SU-DHL-6 (cell line): Measurements from ENCODE around the gene PIEZO1.

Experiments
- H2AFZ ChIP-seq: fragments of 200-600 bp; sonication (generic); 2 replicates; pipeline ENCODE4 v1.6.1; 2014; ENCODE audit warnings: low read depth, mild to moderate bottlenecking, moderate library complexity, mixed read lengths, antibody characterized with exemption, low read length; ENCODE audit not compliant: severe bottlenecking
- H3F3A ChIP-seq: fragments of 200-600 bp; shearing (Covaris generic); 2 replicates; pipeline ENCODE4 v1.6.0; 2016; ENCODE audit warnings: antibody characterized with exemption, mild to moderate bottlenecking; ENCODE audit not compliant: insufficient read depth
- H3K27ac ChIP-seq: fragments of 200-600 bp; sonication (generic); 2 replicates; pipeline ENCODE4 v1.5.1; 2016; ENCODE audit warnings: low read depth, mild to moderate bottlenecking, low read length, moderate library complexity, mixed read lengths
- H3K27me3 ChIP-seq: fragments of 200-600 bp; sonication (generic), shearing (Covaris generic); 2 replicates; pipeline ENCODE4 v1.6.0; 2014; ENCODE audit warnings: mild to moderate bottlenecking, low read length
- H3K36me3 ChIP-seq: fragments of 200-600 bp; sonication (generic); 2 replicates; pipeline ENCODE4 v1.6.1; 2014; ENCODE audit warnings: mild to moderate bottlenecking, low read length, mixed read lengths
- H3K4me2 ChIP-seq: fragments of 300-600, 200-600 bp; shearing (Covaris generic), sonication (generic); 2 replicates; pipeline ENCODE4 v1.6.0; 2014; ENCODE audit warnings: low read length, low read depth, mild to moderate bottlenecking; ENCODE audit not compliant: poor library complexity, severe bottlenecking
- H3K4me3 ChIP-seq: fragments of 200-600 bp; sonication (generic); 2 replicates; pipeline ENCODE4 v1.5.1; 2014; ENCODE audit warnings: antibody characterized with exemption, low read length, mild to moderate bottlenecking, mixed read lengths; ENCODE audit not compliant: insufficient read depth, poor library complexity, severe bottlenecking
- H3K79me2 ChIP-seq: fragments of 200-600 bp; sonication (generic); 2 replicates; pipeline ENCODE4 v1.6.1; 2014; ENCODE audit warnings: mild to moderate bottlenecking, low read length, moderate library complexity; ENCODE audit not compliant: insufficient read depth
- H3K9ac ChIP-seq: fragments of 200-600 bp; sonication (generic); 2 replicates; pipeline ENCODE4 v1.7.0; 2014; ENCODE audit warnings: mild to moderate bottlenecking, low read length
- H3K9me2 ChIP-seq: fragments of 200-600 bp; sonication (generic); replicated peaks from 2 replicates; pipeline ENCODE4 v1.6.1; 2014; ENCODE audit warnings: low read length; ENCODE audit not compliant: insufficient read depth
- H3K9me3 ChIP-seq: fragments of 200-600 bp; sonication (generic); 2 replicates; pipeline ENCODE4 v1.6.1; 2014; ENCODE audit warnings: low read length, mixed read lengths; ENCODE audit not compliant: insufficient read depth
- H4K20me1 ChIP-seq: fragments of 200-600 bp; sonication (generic); 2 replicates; pipeline ENCODE4 v1.6.1; 2014; ENCODE audit warnings: low read depth, mild to moderate bottlenecking, antibody characterized with exemption, low read length, moderate library complexity, mixed read lengths
- CTCF ChIP-seq: fragments of 200-600 bp; sonication (generic); IDR thresholded peaks from one replicate; pipeline ENCODE4 v1.5.1; 2017; ENCODE audit warnings: antibody characterized with exemption, mild to moderate bottlenecking, low read length, moderate library complexity; ENCODE audit not compliant: insufficient read depth, poor library complexity, severe bottlenecking
- EZH2phosphoT487 ChIP-seq: fragments of 200-600 bp; sonication (generic), shearing (Covaris generic); conservative IDR thresholded peaks from 2 replicates; pipeline ENCODE4 v1.6.1; 2018; ENCODE audit warnings: mild to moderate bottlenecking, antibody characterized with exemption, low read length, moderate library complexity, mixed read lengths

Gene PIEZO1

GRCh38 chr16:88678224-88678979, 106.6 kb downstream of the PIEZO1 start:
- no peaks in the 10 kb centered on the region for H3K36me3 ChIP-seq
- no peaks in the 10 kb centered on the region for H4K20me1 ChIP-seq
- no peaks in the 10 kb centered on the region for H3K79me2 ChIP-seq
- no peak overlapping the region for H3K9ac ChIP-seq
- no peaks in the 10 kb centered on the region for H3K27me3 ChIP-seq
- H3K27ac ChIP-seq: no peak overlapping the region
- H3F3A ChIP-seq: peaks cover 14% of the 10 kb centered on the region
- no peaks in the 10 kb centered on the region for H3K9me2 ChIP-seq
- no peak overlapping the region for H3K4me3 ChIP-seq
- no peak for TF ChIP-seq EZH2phosphoT487
- TF ChIP-seq CTCF: no peak
- no peaks in the 10 kb centered on the region for H3K9me3 ChIP-seq
- no peak overlapping the region for H2AFZ ChIP-seq
- H3K4me2 ChIP-seq: no peak overlapping the region

- no peak overlapping the region for H3K4me3 ChIP-seq
- H3K4me2 ChIP-seq: no peak overlapping the region
- no peak overlapping the region for H3K9ac ChIP-seq
- TF ChIP-seq CTCF (no peak), EZH2phosphoT487 (no peak)
- H3K9me3 ChIP-seq: no peaks in the 10 kb centered on the region
- no peaks in the 10 kb centered on the region for H3K27me3 ChIP-seq
- H3K79me2 ChIP-seq: no peaks in the 10 kb centered on the region
- H3F3A ChIP-seq: peaks cover 14% of the 10 kb centered on the region
- H2AFZ ChIP-seq: no peak overlapping the region
- no peaks in the 10 kb centered on the region for H4K20me1 ChIP-seq
- no peak overlapping the region for H3K27ac ChIP-seq
- no peaks in the 10 kb centered on the region for H3K9me2 ChIP-seq
- no peaks in the 10 kb centered on the region for H3K36me3 ChIP-seq
Observed at GRCh38 chr16:88677721-88678120, 107.3 kb downstream of the PIEZO1 start.

- H3F3A ChIP-seq: peaks cover 5% of the 10 kb centered on the region; the same call in 1 of the 2 replicates
- no peaks in the 10 kb centered on the region for H4K20me1 ChIP-seq
Observed at GRCh38 chr16:88676502-88677242, 108.3 kb downstream of the PIEZO1 start.

More at GRCh38 chr16:88676502-88677242, 108.3 kb downstream of the PIEZO1 start:
- H2AFZ ChIP-seq: no peak overlapping the region
- no peak overlapping the region for H3K4me2 ChIP-seq
- H3K79me2 ChIP-seq: no peaks in the 10 kb centered on the region
- H3K27ac ChIP-seq: no peak overlapping the region
- no peak overlapping the region for H3K9ac ChIP-seq
- no peaks in the 10 kb centered on the region for H3K9me2 ChIP-seq
- no peak overlapping the region for H3K4me3 ChIP-seq
- TF ChIP-seq CTCF: no peak
- TF ChIP-seq EZH2phosphoT487: no peak
- no peaks in the 10 kb centered on the region for H3K27me3 ChIP-seq
- no peaks in the 10 kb centered on the region for H3K9me3 ChIP-seq
- no peaks in the 10 kb centered on the region for H3K36me3 ChIP-seq
